ENCODE results near the gene SLC26A4.

The SLC26A4 gene

DNA sequence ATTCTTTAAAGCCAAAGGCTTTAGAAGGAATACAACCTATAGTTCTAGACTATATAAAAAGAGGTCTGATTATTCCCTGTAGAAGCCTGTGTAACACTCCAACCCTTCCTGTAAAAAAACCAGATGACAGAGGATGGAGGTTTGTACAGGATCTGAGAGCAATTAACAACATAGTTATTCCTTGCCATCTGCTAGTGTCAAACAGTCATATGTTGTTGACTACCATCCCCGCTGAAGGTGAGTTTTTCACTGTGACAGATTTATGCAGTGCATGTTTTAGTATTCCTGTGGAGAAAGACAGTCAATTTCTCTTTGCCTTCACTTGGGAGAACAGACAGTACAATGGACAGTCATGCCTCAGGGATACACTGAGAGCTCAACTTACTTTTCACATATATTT lies 19.0 kb upstream of the SLC26A4 start:
- TF ChIP-seq EZH2 (IDR thresholded peaks at IDR 0.05; ENCODE audit: borderline replicate concordance, low read depth, low read length, severe bottlenecking), result no peak
- TF ChIP-seq, protein P1, sequence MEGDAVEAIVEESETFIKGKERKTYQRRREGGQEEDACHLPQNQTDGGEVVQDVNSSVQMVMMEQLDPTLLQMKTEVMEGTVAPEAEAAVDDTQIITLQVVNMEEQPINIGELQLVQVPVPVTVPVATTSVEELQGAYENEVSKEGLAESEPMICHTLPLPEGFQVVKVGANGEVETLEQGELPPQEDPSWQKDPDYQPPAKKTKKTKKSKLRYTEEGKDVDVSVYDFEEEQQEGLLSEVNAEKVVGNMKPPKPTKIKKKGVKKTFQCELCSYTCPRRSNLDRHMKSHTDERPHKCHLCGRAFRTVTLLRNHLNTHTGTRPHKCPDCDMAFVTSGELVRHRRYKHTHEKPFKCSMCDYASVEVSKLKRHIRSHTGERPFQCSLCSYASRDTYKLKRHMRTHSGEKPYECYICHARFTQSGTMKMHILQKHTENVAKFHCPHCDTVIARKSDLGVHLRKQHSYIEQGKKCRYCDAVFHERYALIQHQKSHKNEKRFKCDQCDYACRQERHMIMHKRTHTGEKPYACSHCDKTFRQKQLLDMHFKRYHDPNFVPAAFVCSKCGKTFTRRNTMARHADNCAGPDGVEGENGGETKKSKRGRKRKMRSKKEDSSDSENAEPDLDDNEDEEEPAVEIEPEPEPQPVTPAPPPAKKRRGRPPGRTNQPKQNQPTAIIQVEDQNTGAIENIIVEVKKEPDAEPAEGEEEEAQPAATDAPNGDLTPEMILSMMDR (IDR thresholded peaks at IDR 0.05; ENCODE audit: borderline replicate concordance, extremely low read depth, low read length, poor library complexity, severe bottlenecking), result no peak
- 0 out of 2 replicates have a peak, but pooled peaks cover 3% of the 10 kb centered on the region for H3K4me1 ChIP-seq (ENCODE audit: insufficient read depth, low read length)
- H3K4me3 ChIP-seq (ENCODE audit: low read depth in 1 of 2, low read length in 2 of 2), result no peak overlapping the region
- H3K9me3 ChIP-seq (ENCODE audit: insufficient read depth, low read length, severe bottlenecking), result no peaks in the 10 kb centered on the region
- no peak overlapping the region for H2AFZ ChIP-seq (ENCODE audit: low read depth, low read length)
- no peak overlapping the region for H3K9ac ChIP-seq (ENCODE audit: low read depth, low read length)
- no peaks in the 10 kb centered on the region for H3K27me3 ChIP-seq (ENCODE audit: insufficient read depth, low read length, poor library complexity)
- H3K79me2 ChIP-seq (ENCODE audit: insufficient read depth, low read length), result no peaks in the 10 kb centered on the region
- no peaks in the 10 kb centered on the region for H4K20me1 ChIP-seq (ENCODE audit: insufficient read depth, low read length)
- ATAC-seq (ENCODE audit: insufficient read depth, low read depth) (no peak), DNase-seq (no peak)
- H3K4me2 ChIP-seq (ENCODE audit: insufficient read depth, low read length), result no peak overlapping the region
- H3K27ac ChIP-seq (ENCODE audit: low read length), result no peak overlapping the region
- H3K36me3 ChIP-seq (ENCODE audit: insufficient read depth, low read length), result no peaks in the 10 kb centered on the region

GRCh38 chr7:107642501-107642900 lies 18.1 kb upstream of the SLC26A4 start:
- H3K36me3 ChIP-seq (ENCODE audit: insufficient read depth, low read length), result no peaks in the 10 kb centered on the region
- H4K20me1 ChIP-seq (ENCODE audit: insufficient read depth, low read length), result no peaks in the 10 kb centered on the region
- H3K27me3 ChIP-seq (ENCODE audit: insufficient read depth, low read length, poor library complexity), result no peaks in the 10 kb centered on the region
- H3K4me1 ChIP-seq (ENCODE audit: insufficient read depth, low read length), result 0 out of 2 replicates have a peak, but pooled peaks cover 3% of the 10 kb centered on the region
- DNase-seq (no peak), ATAC-seq (ENCODE audit: insufficient read depth, low read depth) (no peak)
- H3K79me2 ChIP-seq (ENCODE audit: insufficient read depth, low read length), result no peaks in the 10 kb centered on the region
- no peak overlapping the region for H3K4me2 ChIP-seq (ENCODE audit: insufficient read depth, low read length)
- H3K4me3 ChIP-seq (ENCODE audit: low read depth in 1 of 2, low read length in 2 of 2), result no peak overlapping the region
- TF ChIP-seq, protein P1 (IDR thresholded peaks at IDR 0.05; ENCODE audit: borderline replicate concordance, extremely low read depth, low read length, poor library complexity, severe bottlenecking), result no peak
- no peak for TF ChIP-seq EZH2 (IDR thresholded peaks at IDR 0.05; ENCODE audit: borderline replicate concordance, low read depth, low read length, severe bottlenecking)
- H3K9ac ChIP-seq (ENCODE audit: low read depth, low read length), result no peak overlapping the region
- no peak overlapping the region for H3K27ac ChIP-seq (ENCODE audit: low read length)
- no peak overlapping the region for H2AFZ ChIP-seq (ENCODE audit: low read depth, low read length)
- no peaks in the 10 kb centered on the region for H3K9me3 ChIP-seq (ENCODE audit: insufficient read depth, low read length, severe bottlenecking)

- ATAC-seq (ENCODE audit: insufficient read depth, low read depth), result no peak
- Histone ChIP-seq H2AFZ (ENCODE audit: low read depth, low read length) (no peak overlapping the region), H3K27ac (ENCODE audit: low read length) (no peak overlapping the region), H3K79me2 (ENCODE audit: insufficient read depth, low read length) (no peaks in the 10 kb centered on the region), H3K9me3 (ENCODE audit: insufficient read depth, low read length, severe bottlenecking) (no peaks in the 10 kb centered on the region), H3K4me2 (ENCODE audit: insufficient read depth, low read length) (no peak overlapping the region), H4K20me1 (ENCODE audit: insufficient read depth, low read length) (no peaks in the 10 kb centered on the region), H3K36me3 (ENCODE audit: insufficient read depth, low read length) (no peaks in the 10 kb centered on the region), H3K4me3 (ENCODE audit: low read depth in 1 of 2, low read length in 2 of 2) (no peak overlapping the region), H3K27me3 (ENCODE audit: insufficient read depth, low read length, poor library complexity) (no peaks in the 10 kb centered on the region), H3K4me1 (ENCODE audit: insufficient read depth, low read length) (0 out of 2 replicates have a peak, but pooled peaks cover 3% of the 10 kb centered on the region), H3K9ac (ENCODE audit: low read depth, low read length) (no peak overlapping the region)
- no peak for TF ChIP-seq EZH2 (IDR thresholded peaks at IDR 0.05; ENCODE audit: borderline replicate concordance, low read depth, low read length, severe bottlenecking)
- no peak for DNase-seq
These were observed 17.2 kb upstream of the SLC26A4 start for GRCh38 chr7:107643407-107643806.

DNA sequence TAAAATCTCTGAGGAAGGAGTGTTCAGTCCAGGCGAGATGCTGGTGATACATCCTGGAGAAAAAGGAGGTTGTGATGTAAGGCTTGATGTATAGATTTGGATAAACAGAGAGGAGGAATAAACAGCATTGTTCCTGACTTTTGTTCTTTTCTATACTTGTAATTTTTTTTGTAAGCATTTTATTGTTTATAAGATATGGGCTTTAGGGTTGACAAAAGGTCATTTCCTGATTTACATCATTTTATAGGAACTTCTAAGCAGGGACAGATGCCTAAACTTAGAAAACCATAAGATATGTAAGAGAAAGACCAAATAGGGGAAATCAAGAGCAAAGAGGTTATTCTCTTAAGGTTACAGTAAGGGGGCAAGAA lies 16.7 kb upstream of the SLC26A4 start:
- ATAC-seq (ENCODE audit: insufficient read depth, low read depth), result no peak
- no peak overlapping the region for H3K4me2 ChIP-seq (ENCODE audit: insufficient read depth, low read length)

More for the DNA sequence above, 16.7 kb upstream of the SLC26A4 start:
- no peaks in the 10 kb centered on the region for H3K9me3 ChIP-seq (ENCODE audit: insufficient read depth, low read length, severe bottlenecking)
- H3K79me2 ChIP-seq (ENCODE audit: insufficient read depth, low read length), result no peaks in the 10 kb centered on the region
- no peak overlapping the region for H3K27ac ChIP-seq (ENCODE audit: low read length)
- H3K36me3 ChIP-seq (ENCODE audit: insufficient read depth, low read length), result no peaks in the 10 kb centered on the region
- no peak for DNase-seq
- no peaks in the 10 kb centered on the region for H3K4me1 ChIP-seq (ENCODE audit: insufficient read depth, low read length)
- no peak overlapping the region for H2AFZ ChIP-seq (ENCODE audit: low read depth, low read length)
- TF ChIP-seq, protein P1 (IDR thresholded peaks at IDR 0.05; ENCODE audit: borderline replicate concordance, extremely low read depth, low read length, poor library complexity, severe bottlenecking), result no peak
- no peak for TF ChIP-seq EZH2 (IDR thresholded peaks at IDR 0.05; ENCODE audit: borderline replicate concordance, low read depth, low read length, severe bottlenecking)
- H3K27me3 ChIP-seq (ENCODE audit: insufficient read depth, low read length, poor library complexity), result no peaks in the 10 kb centered on the region
- H3K9ac ChIP-seq (ENCODE audit: low read depth, low read length), result no peak overlapping the region
- H3K4me3 ChIP-seq (ENCODE audit: low read depth in 1 of 2, low read length in 2 of 2), result no peak overlapping the region
- no peaks in the 10 kb centered on the region for H4K20me1 ChIP-seq (ENCODE audit: insufficient read depth, low read length)
